ENCODE data around the gene IQCK.

DNA sequence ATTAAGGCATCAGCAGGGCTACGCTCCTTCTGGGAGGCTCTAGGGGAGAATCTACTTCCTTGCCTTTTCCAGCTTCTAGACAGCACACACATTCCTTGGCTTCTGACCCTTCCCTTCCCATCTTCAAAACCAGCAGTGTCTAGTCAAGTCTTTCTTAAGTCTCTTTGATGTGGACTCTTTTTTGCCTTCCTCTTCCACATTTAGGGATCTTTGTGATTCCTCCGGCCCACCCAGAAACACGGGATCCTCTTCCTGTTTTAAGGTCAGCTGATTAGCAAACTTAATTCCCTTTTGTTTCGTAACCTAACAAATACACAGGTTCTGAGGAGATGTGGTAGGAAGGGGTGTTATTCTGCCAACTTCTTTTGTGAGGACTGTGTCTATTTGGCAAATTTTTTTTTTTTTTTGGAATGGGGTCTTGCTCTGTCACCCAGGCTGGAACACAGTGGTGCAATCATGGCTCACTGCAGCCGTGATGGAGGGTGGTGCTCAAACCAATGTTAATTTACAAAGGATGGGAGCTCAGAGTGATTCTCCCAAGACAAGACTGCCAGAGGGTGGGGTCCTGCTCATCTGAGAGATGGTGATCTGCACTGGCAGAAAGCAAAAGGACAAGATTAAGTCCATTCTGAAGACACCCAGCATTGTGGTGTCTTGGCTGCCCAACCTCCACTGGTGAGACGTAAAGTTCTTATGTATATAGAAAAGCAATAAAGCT is 14.7 kb upstream of the IQCK start:
- TF ChIP-seq, protein P1, sequence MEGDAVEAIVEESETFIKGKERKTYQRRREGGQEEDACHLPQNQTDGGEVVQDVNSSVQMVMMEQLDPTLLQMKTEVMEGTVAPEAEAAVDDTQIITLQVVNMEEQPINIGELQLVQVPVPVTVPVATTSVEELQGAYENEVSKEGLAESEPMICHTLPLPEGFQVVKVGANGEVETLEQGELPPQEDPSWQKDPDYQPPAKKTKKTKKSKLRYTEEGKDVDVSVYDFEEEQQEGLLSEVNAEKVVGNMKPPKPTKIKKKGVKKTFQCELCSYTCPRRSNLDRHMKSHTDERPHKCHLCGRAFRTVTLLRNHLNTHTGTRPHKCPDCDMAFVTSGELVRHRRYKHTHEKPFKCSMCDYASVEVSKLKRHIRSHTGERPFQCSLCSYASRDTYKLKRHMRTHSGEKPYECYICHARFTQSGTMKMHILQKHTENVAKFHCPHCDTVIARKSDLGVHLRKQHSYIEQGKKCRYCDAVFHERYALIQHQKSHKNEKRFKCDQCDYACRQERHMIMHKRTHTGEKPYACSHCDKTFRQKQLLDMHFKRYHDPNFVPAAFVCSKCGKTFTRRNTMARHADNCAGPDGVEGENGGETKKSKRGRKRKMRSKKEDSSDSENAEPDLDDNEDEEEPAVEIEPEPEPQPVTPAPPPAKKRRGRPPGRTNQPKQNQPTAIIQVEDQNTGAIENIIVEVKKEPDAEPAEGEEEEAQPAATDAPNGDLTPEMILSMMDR (tag by site-specific recombination; IDR thresholded peaks at IDR 0.05), result no peak
- no peak for TF ChIP-seq ZNF350 (tag by site-specific recombination; IDR thresholded peaks at IDR 0.05)
- TF ChIP-seq, protein P2, sequence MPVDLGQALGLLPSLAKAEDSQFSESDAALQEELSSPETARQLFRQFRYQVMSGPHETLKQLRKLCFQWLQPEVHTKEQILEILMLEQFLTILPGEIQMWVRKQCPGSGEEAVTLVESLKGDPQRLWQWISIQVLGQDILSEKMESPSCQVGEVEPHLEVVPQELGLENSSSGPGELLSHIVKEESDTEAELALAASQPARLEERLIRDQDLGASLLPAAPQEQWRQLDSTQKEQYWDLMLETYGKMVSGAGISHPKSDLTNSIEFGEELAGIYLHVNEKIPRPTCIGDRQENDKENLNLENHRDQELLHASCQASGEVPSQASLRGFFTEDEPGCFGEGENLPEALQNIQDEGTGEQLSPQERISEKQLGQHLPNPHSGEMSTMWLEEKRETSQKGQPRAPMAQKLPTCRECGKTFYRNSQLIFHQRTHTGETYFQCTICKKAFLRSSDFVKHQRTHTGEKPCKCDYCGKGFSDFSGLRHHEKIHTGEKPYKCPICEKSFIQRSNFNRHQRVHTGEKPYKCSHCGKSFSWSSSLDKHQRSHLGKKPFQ (tag by site-specific recombination; IDR thresholded peaks at IDR 0.05), result no peak
- TF ChIP-seq ZNF610 (tag by site-specific recombination; IDR thresholded peaks at IDR 0.05; ENCODE audit: borderline replicate concordance), result no peak

Measured in HEK293 (cell line).